ENCODE results near the gene ENAH.
"Not testable (repeated sequence)": the region's sequence is repeated elsewhere in the genome, so short reads cannot be mapped to it uniquely, and the experiment has no call there.

ENAH gene

GRCh38 chr1:225626698-225627097, 26.2 kb downstream of the ENAH start:
- Histone ChIP-seq H3F3A (ENCODE audit: insufficient read depth) (no peaks in the 10 kb centered on the region), H4K20me1 (ENCODE audit: low read depth, low read length) (no peaks in the 10 kb centered on the region), H3K4me3 (ENCODE audit: insufficient read depth, low read length, poor library complexity, severe bottlenecking) (no peak overlapping the region), H3K9me3 (ENCODE audit: insufficient read depth, low read length) (no peaks in the 10 kb centered on the region), H3K36me3 (ENCODE audit: low read length) (no peaks in the 10 kb centered on the region), H3K27ac (ENCODE audit: low read depth, low read length) (no peak overlapping the region), H3K9ac (ENCODE audit: low read length) (no peak overlapping the region), H3K9me2 (replicated peaks; ENCODE audit: insufficient read depth, low read length) (no peaks in the 10 kb centered on the region), H3K4me2 (ENCODE audit: low read depth, low read length, poor library complexity, severe bottlenecking) (no peak overlapping the region), H3K27me3 (ENCODE audit: low read length) (no peaks in the 10 kb centered on the region), H2AFZ (ENCODE audit: low read depth, low read length, severe bottlenecking) (no peak overlapping the region), H3K79me2 (ENCODE audit: insufficient read depth, low read length) (no peaks in the 10 kb centered on the region)
- TF ChIP-seq EZH2phosphoT487 (conservative IDR thresholded peaks at IDR 0.05; ENCODE audit: low read length) (no peak), CTCF (IDR thresholded peaks at IDR 0.05; ENCODE audit: insufficient read depth, low read length, poor library complexity, severe bottlenecking) (no peak)

- Histone ChIP-seq H3K9ac (ENCODE audit: low read length) (no peak overlapping the region), H3F3A (ENCODE audit: insufficient read depth) (no peaks in the 10 kb centered on the region), H4K20me1 (ENCODE audit: low read depth, low read length) (no peaks in the 10 kb centered on the region), H3K27me3 (ENCODE audit: low read length) (no peaks in the 10 kb centered on the region), H3K36me3 (ENCODE audit: low read length) (no peaks in the 10 kb centered on the region), H3K27ac (ENCODE audit: low read depth, low read length) (no peak overlapping the region), H2AFZ (ENCODE audit: low read depth, low read length, severe bottlenecking) (no peak overlapping the region), H3K9me3 (ENCODE audit: insufficient read depth, low read length) (no peaks in the 10 kb centered on the region), H3K4me3 (ENCODE audit: insufficient read depth, low read length, poor library complexity, severe bottlenecking) (no peak overlapping the region), H3K4me2 (ENCODE audit: low read depth, low read length, poor library complexity, severe bottlenecking) (no peak overlapping the region), H3K79me2 (ENCODE audit: insufficient read depth, low read length) (no peaks in the 10 kb centered on the region), H3K9me2 (replicated peaks; ENCODE audit: insufficient read depth, low read length) (no peaks in the 10 kb centered on the region)
- TF ChIP-seq EZH2phosphoT487 (conservative IDR thresholded peaks at IDR 0.05; ENCODE audit: low read length) (no peak), CTCF (IDR thresholded peaks at IDR 0.05; ENCODE audit: insufficient read depth, low read length, poor library complexity, severe bottlenecking) (no peak)
Measured at GRCh38 chr1:225617956-225618355, 35.0 kb downstream of the ENAH start.

DNA sequence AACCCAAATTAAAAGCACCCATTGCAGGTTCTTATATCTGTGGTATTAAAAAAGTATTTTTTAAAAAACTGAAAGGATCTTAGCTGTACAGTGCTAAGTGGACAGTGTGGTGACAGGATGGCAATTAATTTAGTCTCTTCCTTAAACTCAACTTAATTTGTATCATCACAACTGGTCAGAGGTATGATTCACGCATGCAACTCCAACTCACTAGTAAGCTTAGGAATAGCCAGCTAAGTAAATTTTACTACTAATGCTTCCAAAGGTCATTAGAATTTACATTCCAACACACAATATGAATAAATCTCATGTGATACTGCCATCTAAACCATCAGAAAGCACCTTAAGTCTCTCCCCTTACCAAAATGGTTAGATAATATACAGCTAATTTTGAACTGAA, 35.4 kb downstream of the ENAH start:
- no peaks in the 10 kb centered on the region for H3K9me2 ChIP-seq (replicated peaks; ENCODE audit: insufficient read depth, low read length)
- H3K27me3 ChIP-seq (ENCODE audit: low read length) = no peaks in the 10 kb centered on the region
- H3K4me3 ChIP-seq (ENCODE audit: insufficient read depth, low read length, poor library complexity, severe bottlenecking) = no peak overlapping the region
- no peak overlapping the region for H3K4me2 ChIP-seq (ENCODE audit: low read depth, low read length, poor library complexity, severe bottlenecking)
- H3K9ac ChIP-seq (ENCODE audit: low read length) = no peak overlapping the region
- TF ChIP-seq CTCF (IDR thresholded peaks at IDR 0.05; ENCODE audit: insufficient read depth, low read length, poor library complexity, severe bottlenecking) (no peak), EZH2phosphoT487 (conservative IDR thresholded peaks at IDR 0.05; ENCODE audit: low read length) (no peak)
- H3K79me2 ChIP-seq (ENCODE audit: insufficient read depth, low read length) = no peaks in the 10 kb centered on the region
- no peak overlapping the region for H2AFZ ChIP-seq (ENCODE audit: low read depth, low read length, severe bottlenecking)
- H4K20me1 ChIP-seq (ENCODE audit: low read depth, low read length) = no peaks in the 10 kb centered on the region
- H3F3A ChIP-seq (ENCODE audit: insufficient read depth) = no peaks in the 10 kb centered on the region
- H3K9me3 ChIP-seq (ENCODE audit: insufficient read depth, low read length) = no peaks in the 10 kb centered on the region
- no peak overlapping the region for H3K27ac ChIP-seq (ENCODE audit: low read depth, low read length)
- no peaks in the 10 kb centered on the region for H3K36me3 ChIP-seq (ENCODE audit: low read length)

DNA sequence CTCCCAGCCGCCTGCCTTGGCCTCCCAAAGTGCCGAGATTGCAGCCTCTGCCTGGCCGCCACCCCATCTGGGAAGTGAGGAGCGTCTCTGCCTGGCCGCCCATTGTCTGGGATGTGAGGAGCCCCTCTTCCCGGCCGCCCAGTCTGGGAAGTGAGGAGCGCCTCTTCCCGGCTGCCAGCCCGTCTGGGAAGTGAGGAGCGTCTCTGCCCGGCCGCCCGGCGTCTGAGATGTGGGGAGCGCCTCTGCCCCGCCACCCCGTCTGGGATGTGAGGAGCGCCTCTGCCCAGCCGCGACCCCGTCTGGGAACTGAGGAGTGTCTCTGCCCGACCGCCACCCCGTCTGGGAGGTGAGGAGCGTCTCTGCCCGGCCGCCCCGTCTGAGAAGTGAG, 37.5 kb downstream of the ENAH start:
- not testable (repeated sequence) for H3K79me2 ChIP-seq (ENCODE audit: insufficient read depth, low read length); H3K27me3 ChIP-seq (ENCODE audit: low read length); H4K20me1 ChIP-seq (ENCODE audit: low read depth, low read length)

More for the DNA sequence above, 37.5 kb downstream of the ENAH start:
- not testable (repeated sequence) for H3F3A ChIP-seq (ENCODE audit: insufficient read depth); H3K4me3 ChIP-seq (ENCODE audit: insufficient read depth, low read length, poor library complexity, severe bottlenecking); H3K27ac ChIP-seq (ENCODE audit: low read depth, low read length); H3K9me2 ChIP-seq (replicated peaks; ENCODE audit: insufficient read depth, low read length); H2AFZ ChIP-seq (ENCODE audit: low read depth, low read length, severe bottlenecking); H3K4me2 ChIP-seq (ENCODE audit: low read depth, low read length, poor library complexity, severe bottlenecking); H3K36me3 ChIP-seq (ENCODE audit: low read length); H3K9me3 ChIP-seq (ENCODE audit: insufficient read depth, low read length); H3K9ac ChIP-seq (ENCODE audit: low read length)
